ENCODE measurements around the gene NEDD4L.

NEDD4L gene

GRCh38 chr18:58339890-58340289 is 295.9 kb downstream of the NEDD4L start:
- TF ChIP-seq, protein P1, sequence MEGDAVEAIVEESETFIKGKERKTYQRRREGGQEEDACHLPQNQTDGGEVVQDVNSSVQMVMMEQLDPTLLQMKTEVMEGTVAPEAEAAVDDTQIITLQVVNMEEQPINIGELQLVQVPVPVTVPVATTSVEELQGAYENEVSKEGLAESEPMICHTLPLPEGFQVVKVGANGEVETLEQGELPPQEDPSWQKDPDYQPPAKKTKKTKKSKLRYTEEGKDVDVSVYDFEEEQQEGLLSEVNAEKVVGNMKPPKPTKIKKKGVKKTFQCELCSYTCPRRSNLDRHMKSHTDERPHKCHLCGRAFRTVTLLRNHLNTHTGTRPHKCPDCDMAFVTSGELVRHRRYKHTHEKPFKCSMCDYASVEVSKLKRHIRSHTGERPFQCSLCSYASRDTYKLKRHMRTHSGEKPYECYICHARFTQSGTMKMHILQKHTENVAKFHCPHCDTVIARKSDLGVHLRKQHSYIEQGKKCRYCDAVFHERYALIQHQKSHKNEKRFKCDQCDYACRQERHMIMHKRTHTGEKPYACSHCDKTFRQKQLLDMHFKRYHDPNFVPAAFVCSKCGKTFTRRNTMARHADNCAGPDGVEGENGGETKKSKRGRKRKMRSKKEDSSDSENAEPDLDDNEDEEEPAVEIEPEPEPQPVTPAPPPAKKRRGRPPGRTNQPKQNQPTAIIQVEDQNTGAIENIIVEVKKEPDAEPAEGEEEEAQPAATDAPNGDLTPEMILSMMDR (IDR thresholded peaks at IDR 0.05; ENCODE audit: low read depth, low read length, missing control alignments): no peak
- no peak for DNase-seq
- peaks cover 9% of the 10 kb centered on the region for H3K36me3 ChIP-seq (replicated peaks)
- in situ Hi-C loops (cut with HindIII; ENCODE audit: low pct_ligation_motif_present, low sequenced_read_pairs): no loop called here
- H3K27me3 ChIP-seq (replicated peaks): no peaks in the 10 kb centered on the region
- no peak overlapping the region for H3K27ac ChIP-seq
- no peak overlapping the region for H3K4me3 ChIP-seq (ENCODE audit: low read depth, low read length)

DNA sequence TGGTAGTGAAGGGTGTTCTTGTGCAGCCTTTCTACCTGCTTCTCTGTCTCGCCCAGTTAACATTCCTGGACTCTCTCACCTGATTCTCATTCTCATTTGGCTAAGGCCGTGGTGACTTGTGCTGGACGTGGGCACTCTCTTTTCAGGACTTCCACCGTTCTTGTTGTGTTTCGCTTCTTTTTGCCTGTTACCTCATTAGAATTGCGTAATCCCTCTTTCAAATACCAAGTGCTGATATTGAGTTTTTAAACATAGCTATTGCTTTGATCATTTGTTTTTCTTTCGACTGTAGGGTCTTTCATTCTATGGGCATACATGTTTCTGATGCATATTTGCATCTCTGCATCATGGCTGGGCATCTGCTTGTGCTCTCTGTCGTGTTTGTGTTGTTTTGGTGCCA is 297.9 kb downstream of the NEDD4L start:
- Histone ChIP-seq H3K4me3 (ENCODE audit: low read depth, low read length) (no peak overlapping the region), H3K36me3 (replicated peaks) (peaks cover 9% of the 10 kb centered on the region), H3K27ac (no peak overlapping the region), H3K27me3 (replicated peaks) (no peaks in the 10 kb centered on the region)
- in situ Hi-C loops (cut with HindIII; ENCODE audit: low pct_ligation_motif_present, low sequenced_read_pairs): no loop called here
- TF ChIP-seq, protein P1 (IDR thresholded peaks at IDR 0.05; ENCODE audit: low read depth, low read length, missing control alignments): no peak
- no peak for DNase-seq

GRCh38 chr18:58344080-58344670 is 300.1 kb downstream of the NEDD4L start:
- no peak for DNase-seq
- in situ Hi-C loops (cut with HindIII; ENCODE audit: low pct_ligation_motif_present, low sequenced_read_pairs): no loop called here
- TF ChIP-seq, protein P1 (IDR thresholded peaks at IDR 0.05; ENCODE audit: low read depth, low read length, missing control alignments): no peak
- peaks cover 6% of the 10 kb centered on the region for H3K36me3 ChIP-seq (replicated peaks)
- H3K4me3 ChIP-seq (ENCODE audit: low read depth, low read length): no peak overlapping the region
- H3K27me3 ChIP-seq (replicated peaks): no peaks in the 10 kb centered on the region
- H3K27ac ChIP-seq: no peak overlapping the region

DNA sequence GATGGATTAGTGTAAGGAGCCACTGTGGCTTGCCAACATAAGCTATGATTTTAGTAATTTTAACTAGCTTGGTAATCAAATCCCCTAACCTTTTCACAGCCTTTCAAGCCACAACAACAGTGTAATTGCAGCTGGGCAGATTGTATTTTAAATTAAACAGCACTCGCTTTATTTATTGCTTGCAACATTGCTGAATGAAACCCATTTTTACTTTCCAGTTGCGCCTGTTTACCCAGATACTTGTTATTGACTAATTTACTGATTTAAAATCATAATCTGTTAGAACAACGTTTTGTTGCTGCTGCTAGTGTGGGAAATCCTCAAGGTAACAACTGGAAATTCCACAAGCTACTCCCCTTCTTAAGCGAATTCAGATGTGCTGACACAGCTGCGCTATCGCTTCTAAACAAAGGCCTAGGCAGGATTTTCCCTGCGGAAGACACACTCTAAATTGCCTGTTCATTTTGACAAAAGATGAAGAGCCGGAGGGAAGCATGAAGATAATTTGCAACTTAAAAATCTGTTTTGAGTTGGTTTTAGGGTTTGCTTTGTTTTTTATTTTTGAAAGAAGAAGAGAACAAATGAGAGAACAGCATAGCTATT is 300.9 kb downstream of the NEDD4L start:
- TF ChIP-seq, protein P1 (IDR thresholded peaks at IDR 0.05; ENCODE audit: low read depth, low read length, missing control alignments): no peak
- in situ Hi-C loops (cut with HindIII; ENCODE audit: low pct_ligation_motif_present, low sequenced_read_pairs): no loop called here
- peaks cover 11% of the 10 kb centered on the region for H3K36me3 ChIP-seq (replicated peaks)
- H3K27me3 ChIP-seq (replicated peaks): no peaks in the 10 kb centered on the region
- H3K27ac ChIP-seq: no peak overlapping the region
- no peak for DNase-seq
- no peak overlapping the region for H3K4me3 ChIP-seq (ENCODE audit: low read depth, low read length)

- Histone ChIP-seq H3K27ac (no peak overlapping the region), H3K4me3 (ENCODE audit: low read depth, low read length) (no peak overlapping the region), H3K36me3 (replicated peaks) (peaks cover 12% of the 10 kb centered on the region), H3K27me3 (replicated peaks) (no peaks in the 10 kb centered on the region)
- in situ Hi-C loops (cut with HindIII; ENCODE audit: low pct_ligation_motif_present, low sequenced_read_pairs): no loop called here
- TF ChIP-seq, protein P1 (IDR thresholded peaks at IDR 0.05; ENCODE audit: low read depth, low read length, missing control alignments): no peak
- DNase-seq: no peak
These were observed 301.8 kb downstream of the NEDD4L start for GRCh38 chr18:58345875-58346274.

GRCh38 chr18:58347135-58347534 is 303.1 kb downstream of the NEDD4L start:
- H3K4me3 ChIP-seq (ENCODE audit: low read depth, low read length): no peak overlapping the region
- TF ChIP-seq, protein P1 (IDR thresholded peaks at IDR 0.05; ENCODE audit: low read depth, low read length, missing control alignments): no peak
- no peak for DNase-seq
- H3K27me3 ChIP-seq (replicated peaks): no peaks in the 10 kb centered on the region
- no peak overlapping the region for H3K27ac ChIP-seq
- in situ Hi-C loops (cut with HindIII; ENCODE audit: low pct_ligation_motif_present, low sequenced_read_pairs): no loop called here
- H3K36me3 ChIP-seq (replicated peaks): peaks cover 13% of the 10 kb centered on the region

Measured in brain microvascular endothelial cell (primary cell).